T-helper 1 cell treated with Interleukin-12 subunit alpha and Interleukin-12 subunit beta and Interleukin-4 antibody, amounts not matched to agents 30 ng/mL and 1 ng/mL, for 36 hours (primary cell): ENCODE measurements around the gene POLD4. TPM values are rescaled to one million over a fixed set of nuclear protein-coding genes. Genes with fewer than 3 reads are reported as not detected.

Experiments
- intact Hi-C: fragments of 100-400 bp; cut with micrococcal nuclease; formaldehyde crosslinking; loops from one replicate; pipeline ENCODE4 v1.15.1; 2024
- total RNA-seq: library from RNA; stranded (reverse); gene quantifications from 2 replicates; pipeline ENCODE4 v1.2.3, GENCODE V29; 2022

POLD4 gene
- total RNA-seq, 1 donor from 2014 or later: 58.8 TPM

DNA sequence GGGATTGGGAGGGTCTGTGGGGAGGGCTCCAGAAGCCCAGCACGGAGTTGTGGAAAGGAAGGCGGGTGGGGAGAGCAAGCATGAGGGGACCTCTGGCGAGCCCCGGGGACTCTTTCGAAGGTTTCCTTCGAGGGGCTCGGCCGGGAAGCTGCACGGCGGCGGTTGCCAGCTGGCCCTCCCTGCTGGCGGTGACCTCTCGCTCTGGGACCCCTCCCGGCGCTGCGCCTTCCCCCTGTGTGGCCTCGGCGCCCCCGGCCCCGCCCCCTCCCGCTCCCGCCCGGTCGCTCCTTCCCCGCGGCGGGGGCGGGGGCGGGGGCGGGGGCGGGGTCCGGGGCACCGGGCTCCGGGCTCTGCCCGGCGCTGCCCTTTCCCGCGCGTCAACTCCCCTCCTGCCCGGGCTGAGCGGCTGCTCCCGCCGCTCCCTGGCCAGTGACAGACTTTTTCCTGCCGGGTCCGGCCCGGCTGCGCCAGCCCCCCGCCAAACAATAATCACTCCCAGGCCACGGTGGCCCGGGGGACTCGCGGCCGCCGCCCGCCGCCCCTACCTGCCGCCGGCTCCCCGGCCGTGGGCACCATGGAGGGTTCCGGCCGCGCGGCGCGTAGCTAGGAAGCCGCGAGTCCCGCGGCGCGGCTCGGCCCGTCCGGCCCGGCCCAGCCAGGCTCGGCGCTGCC is 19.1 kb upstream of the POLD4 start:
- intact Hi-C loops: no loop called here

DNA sequence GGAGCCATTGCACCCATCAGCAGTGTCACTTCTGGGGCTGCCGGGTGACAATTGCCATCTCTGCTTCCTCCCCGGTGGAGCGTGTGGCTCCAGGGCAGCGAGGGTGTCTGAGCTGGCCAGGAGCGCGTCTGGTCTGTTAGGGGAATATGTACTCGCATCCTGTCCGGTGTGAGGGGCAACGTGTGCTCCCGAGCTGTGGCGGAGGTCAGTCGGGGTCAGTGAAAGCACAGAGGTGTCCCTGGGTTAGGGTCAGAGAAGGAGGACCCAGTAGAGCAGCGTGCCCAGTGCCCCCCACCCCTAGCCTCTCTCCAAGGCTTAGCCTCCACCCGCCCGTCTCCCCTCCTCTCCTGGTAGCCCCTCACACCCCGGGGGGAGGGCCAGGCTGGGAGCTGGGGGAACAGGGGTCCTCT is 18.6 kb upstream of the POLD4 start:
- intact Hi-C loops: loop anchor here (1.0 kb wide), 1 partner anchor 19 kb away; the partner anchor contains the start of gene POLD4

DNA sequence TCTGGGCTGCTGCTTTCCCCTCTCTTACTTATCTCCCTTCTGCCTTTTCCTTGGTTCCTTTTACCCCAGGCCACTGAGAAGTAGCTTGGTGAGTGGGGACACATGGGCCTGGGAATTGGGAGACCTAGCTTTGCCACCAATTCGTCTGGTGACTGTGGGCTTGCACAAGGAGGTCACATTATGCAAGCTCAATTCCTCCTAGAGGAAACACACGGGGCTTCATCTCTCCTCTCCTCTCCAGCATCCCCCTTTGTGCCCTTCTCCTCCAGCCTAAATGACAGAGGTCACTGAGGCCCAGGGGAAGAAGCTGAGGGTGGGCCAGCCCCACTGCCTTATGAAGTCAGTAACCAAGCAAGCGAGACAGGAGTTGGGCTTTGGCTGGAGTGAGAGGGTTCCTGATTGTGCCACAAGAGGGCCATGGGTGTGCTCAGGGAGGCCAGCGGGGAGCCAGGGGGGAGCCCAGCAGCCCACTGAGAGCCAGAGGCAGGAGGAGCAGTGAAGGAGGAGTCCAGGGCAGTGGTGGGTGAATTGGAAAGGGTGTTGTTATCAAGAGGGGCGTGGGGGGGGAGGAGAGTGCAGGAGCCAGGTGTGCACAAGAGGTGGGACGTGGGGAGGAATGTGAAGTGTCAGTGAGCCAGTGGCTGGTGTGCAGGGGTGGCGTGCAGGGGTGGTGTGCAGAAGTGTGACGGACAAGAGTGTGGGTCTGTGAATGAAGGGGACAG is 18.0 kb upstream of the POLD4 start:
- intact Hi-C loops: loop anchor here (1.0 kb wide), 1 partner anchor 18 kb away; the partner anchor contains the start of gene POLD4

DNA sequence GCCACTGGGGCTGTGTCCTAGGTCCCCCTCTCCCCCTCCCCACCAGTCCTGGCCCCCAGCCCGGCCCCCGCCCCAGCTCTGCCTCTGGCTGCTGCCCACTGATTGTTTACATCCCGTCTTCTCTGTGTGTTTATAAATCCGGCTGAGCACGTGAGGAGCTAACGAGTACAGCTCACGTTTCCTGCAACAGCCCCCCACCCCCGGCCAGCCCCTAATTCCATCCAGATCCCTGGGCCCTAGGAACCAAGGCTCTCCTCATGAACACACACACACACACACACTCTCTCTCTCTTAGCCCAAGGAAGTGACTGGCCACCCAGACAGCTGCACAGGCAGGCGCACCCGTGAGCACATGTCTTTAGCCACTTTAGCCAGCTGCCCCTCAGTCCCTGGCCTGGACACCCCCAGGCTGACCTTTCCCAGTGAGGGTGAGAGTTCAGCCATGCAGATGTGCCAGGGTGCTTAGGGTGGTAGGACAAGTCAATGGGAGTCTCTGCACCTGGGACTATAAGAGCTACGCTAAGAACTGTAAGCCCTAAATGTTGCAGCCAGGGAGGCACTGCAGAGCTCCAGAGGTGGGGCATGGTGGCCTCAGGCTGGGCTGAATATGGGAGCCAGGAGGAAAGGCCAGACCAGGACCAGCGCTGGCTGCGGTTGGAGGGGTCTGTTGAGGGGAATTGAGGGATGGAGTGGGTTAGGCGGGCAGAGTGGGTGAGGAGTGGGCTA is 17.2 kb upstream of the POLD4 start:
- intact Hi-C loops: loop anchor here (1.0 kb wide), 1 partner anchor 17 kb away; the partner anchor contains the start of gene POLD4

DNA sequence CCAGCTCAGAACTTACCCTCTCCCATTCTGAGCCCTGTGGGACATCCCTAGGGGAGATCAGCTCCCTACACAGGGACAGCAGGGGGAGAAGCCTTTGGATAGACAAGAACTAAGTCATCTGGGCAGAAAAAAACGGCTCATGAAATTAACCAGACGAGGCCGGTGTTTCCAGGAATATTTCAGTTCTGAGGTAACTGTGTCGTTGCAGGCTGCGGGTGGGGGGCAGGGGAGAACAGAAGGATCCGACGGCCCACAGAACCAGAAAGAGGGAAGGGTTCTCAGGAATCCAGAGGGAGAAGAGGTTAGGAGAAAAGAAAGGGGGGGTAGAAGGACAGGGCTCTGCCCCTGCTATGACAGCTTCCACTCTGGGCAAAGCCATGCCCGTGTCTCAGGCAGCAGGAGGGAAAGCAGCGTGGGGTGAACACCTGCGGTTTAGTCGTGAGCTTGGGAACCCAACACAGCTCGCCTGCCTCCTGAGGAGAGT is 16.5 kb upstream of the POLD4 start:
- intact Hi-C loops: no loop called here

DNA sequence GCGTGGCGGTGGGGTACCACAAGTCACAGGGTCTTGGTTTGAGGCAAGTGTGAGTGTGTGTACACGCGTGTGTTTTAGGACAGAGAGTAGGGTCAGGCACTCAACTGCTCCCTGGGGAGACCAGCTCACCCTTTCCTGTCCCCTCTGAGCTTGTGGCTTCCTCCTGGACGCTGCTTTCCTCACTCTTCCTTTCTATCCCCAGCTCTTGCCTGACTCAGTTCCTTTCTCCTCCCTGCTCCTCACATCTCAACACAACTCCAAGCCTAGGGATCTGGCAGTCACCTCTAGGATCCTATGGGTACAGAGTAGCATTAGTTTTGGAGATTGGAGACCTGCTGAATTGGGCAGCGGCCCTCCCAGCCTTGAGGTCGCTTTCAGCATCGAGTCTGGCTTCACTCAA is 15.9 kb upstream of the POLD4 start:
- intact Hi-C loops: no loop called here

DNA sequence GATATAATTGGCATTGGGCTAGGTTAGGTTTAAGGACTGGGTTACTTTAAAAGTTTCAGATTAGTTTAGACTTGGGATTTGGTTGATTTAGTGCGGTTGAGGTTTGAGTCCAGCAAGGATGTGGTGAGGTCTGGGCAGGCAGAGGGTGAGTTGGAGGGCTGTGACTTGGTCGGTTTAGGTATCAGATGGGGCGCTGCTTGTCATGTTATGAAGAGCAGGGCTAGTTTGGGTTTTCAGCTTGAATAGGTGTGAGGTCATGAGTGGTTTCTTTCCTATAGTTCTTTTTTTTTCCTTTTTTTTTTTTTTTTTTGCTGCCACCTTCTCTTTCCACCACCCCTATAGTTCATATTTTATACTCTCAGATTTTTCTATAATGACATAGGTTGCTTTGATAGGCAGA is 15.3 kb upstream of the POLD4 start:
- intact Hi-C loops: no loop called here

DNA sequence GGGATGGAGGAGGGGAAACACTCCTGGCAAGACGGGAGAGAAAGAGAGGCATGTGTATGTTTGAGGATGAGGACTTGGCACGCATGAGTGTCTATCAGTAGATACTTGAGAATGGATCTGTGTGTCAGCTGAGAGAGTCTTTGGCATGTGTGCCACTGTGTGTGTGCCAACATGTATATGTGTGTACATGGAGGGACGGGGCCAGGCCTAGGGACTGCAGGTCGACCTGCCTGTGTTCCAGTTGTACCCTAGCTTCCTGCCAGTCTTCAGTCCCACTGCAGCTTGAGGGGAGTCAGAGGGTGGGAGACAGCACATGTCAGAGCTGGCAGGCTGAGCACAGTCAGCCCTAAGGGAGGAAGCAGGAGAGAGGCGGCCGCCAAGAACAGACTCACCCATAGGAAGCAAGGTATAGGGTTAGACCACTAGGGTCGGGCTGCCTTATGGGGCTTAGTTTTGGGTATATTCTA is 14.4 kb upstream of the POLD4 start:
- intact Hi-C loops: no loop called here

DNA sequence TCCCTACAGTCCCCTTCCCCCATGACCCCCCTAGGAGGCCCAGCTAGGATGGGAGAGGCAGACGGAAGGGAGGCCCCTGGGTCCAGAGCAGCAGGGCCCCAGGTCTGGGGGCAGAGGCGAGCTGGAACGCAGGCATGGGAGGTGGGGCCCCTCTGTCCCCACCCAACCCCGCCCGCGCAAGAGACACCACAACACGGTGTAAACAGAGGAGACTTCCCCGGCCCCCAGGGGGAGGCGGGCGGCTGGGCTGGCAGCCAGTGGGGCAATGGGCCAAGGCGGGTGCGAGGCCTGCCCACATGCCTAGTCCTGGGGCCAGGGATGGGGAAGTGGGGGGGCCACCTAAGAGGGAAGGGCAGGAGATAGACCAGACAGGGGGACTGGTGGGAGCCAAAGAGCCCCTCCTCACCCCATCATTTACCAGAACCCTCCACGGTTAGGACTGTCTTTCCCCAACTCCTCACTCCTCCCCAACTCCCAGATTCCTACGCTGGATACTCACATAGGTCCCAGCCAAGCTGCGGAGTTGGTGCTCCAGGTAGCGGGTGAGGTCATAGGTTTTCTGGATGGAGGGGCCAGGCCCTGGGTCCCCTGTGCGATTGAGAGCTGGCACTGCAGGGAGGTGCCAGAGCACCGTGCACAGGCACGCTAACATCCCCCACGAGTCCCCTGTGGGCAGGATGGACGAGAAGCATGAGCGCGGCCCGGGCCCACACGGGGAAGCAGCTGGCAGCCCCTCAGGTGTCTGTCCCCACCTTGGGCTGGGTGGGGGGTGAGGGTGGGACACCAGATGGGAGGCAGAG is 13.8 kb upstream of the POLD4 start:
- intact Hi-C loops: no loop called here

DNA sequence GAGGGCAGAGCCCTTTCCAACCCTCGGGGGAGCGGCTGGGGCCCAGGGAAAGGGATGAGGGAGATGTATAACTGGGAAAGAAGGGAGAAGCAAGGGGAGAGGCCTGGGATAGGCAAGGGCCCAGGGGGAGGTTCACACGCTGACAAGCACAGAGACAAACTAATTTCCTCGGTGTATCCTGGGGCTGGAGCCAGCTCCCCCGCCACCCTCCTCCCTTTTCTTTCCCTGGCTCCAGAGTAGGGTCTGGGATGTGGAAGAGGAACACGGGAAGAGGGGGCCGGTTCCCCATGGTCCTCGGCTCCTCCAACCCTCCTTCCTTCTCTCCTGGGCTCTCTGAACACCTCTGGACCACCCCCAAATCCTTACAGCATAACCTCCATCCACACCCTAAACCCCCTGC is 13.2 kb upstream of the POLD4 start:
- intact Hi-C loops: no loop called here

DNA sequence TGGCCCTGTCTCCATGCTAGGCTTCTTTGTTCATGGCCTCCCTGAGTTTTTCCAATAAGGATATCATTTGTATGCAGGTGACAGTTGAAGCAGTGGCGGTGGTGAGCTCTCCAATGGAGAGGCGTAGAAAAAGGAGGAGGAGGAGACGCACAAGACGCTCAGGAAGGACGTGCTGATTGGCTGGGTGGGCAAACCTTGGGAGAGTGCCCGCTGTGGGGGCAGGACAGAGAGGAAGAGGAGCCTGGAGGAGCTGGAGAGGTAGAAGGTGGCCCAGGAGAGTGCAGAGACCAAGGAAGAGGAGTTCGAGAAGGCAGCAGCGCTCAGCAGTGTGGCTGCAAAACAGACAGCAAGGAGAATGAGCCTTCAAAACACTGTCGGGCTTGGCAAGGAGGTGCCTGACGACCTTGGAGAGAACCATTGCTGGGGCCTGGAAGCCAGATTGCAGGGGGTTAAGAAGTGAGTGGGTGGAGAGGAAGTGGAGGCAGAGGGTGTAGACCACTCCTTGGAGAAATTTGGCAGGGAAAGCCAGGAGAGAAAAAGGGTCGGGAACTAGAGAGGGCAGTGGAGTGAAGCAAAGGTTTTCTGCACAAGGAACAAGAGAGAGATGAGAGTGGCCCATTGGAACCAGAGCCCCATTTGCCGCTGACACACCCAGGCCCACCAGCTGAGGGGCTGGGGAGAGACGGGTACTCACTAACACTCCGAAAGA is 12.5 kb upstream of the POLD4 start:
- intact Hi-C loops: no loop called here

DNA sequence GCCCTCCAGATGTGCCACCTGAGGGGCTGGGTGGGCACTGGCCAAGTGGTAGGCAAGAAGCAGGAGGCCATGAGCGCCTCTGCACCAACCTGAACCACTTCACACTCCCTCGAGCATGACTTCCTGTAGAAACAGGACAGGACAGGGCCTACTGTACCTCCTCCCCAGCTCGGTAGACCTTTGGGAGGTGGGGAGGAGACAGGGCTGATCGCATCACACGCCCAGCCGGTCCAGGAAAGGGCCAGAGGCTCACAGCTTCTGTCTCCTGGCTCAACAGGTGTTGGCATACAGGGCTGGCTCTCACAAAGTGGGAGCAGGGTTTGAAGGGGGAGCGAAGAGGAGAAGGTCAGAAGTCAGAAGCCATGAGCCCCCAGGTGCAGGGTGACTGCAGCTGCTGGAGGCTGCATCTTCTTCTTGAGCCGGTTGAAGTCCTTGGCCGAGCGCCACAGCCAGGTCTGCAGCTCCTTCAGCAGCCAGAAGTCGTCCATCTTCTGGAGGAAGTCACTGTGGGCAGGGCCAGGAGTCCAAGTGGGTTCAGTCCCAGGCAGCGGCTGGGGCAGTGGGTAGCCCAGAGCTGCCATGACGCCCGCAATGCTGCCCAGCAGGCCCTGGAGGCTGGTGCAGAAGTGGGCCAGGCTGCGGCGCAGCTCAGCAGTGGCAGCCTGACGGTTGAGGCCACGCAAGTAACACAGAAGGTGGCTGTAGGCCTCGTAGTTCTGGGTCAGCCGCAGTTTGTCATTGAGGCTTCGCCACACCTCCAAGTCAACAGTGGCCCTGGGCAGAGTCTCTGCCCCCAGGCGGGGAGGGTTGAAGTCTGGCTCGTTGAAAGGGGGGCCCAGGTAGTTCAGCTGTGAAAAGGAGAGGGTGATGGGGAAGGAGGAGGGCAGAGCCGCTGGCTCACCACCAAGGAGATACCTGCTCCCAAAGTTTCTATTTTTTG is 11.7 kb upstream of the POLD4 start:
- intact Hi-C loops: no loop called here

DNA sequence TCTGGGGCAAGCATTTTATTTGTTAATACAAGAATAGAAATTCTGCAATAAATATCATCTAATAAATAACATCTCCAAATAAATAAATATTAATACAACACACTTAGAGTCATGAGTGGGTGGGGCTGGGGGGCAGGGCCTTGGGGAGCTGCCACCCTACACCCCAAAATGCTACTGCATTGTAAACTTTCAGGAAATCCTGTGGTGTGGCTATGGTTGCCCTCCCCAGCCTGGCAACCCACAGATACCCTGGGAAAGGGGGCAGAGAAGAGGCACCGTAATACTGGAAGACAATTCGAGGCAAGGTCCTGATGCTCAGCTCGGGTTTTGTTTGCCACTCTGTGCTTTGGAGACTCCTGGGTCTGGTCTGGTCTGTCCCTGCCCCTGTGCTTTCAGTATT is 10.8 kb upstream of the POLD4 start:
- intact Hi-C loops: no loop called here

DNA sequence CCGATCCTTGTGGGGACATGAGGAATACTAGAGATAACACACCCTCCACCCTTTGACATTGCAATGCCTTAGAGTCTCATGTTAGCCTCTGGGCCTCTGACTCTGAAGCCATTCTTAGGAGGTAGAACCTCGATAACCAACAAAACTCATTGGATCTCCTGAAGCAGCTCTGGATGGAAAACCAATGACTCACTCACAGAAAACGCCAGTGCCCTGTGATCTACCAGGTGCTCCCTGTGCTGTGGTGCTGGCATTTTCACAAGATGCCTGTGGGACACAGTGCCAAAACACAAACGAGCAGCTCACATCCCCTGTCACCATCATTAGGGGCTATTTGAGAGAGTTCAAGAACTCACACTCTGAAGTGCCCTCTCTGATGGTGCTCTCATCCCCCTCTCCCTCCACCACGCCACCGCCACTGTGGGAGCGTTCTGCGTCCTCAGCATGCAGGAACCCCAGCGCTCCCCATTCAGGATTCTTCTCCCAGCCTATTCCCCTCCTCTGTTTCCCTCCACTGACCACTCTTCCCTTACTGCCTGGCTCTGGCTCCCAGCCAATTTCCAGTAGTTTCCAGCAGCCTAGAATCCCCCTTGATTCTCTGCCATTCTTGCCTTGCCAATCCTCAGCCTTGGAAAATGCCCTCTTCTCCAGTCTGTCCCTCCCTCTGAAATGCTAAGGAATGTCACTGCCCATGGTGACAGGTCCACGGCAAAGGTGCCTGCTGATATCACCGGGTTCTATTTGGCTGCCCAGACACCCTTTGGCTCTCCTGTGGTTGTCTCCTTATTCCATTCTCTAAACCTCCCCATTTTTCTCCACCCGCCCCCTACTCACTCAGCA is 4.7 kb upstream of the POLD4 start:
- intact Hi-C loops: loop anchor here (1.0 kb wide), 3 partner anchors 16 to 148 kb away; no protein-coding TSS in a partner anchor

DNA sequence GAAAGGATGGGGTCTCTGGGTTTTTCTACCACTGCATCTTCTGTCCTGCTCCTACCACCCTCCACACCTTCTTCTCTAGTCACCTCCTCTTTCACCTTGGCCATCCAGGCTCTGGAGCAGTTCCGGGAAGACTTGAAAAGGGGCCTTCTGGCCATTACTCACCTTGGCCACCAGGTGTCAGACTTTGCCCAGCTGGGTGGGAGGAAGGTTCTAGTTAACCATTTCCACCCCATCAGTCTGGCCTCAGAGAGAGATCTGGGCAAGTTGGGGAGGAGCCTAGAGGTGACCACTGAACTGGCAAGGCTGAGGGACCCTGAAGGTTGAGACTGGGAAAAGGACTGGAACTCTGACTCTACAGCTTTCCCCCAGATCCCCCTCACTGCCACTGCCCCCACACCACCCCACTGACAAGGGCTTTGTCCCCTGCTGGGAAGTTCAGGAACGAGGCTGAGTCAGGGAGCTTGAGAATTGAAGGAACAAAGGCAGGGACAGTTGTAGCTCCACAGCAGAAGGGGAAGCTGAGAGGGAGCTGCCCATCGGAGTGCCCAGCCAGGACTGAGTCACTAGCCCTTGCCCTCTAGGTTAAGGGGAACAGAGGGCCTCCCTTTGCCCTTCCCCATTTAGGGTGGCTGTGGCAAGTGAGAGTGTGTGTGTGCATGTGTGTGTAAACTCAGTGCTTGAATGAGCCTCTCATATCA is 3.7 kb upstream of the POLD4 start:
- intact Hi-C loops: loop anchor here (1.0 kb wide), 3 partner anchors 17 to 149 kb away; no protein-coding TSS in a partner anchor

DNA sequence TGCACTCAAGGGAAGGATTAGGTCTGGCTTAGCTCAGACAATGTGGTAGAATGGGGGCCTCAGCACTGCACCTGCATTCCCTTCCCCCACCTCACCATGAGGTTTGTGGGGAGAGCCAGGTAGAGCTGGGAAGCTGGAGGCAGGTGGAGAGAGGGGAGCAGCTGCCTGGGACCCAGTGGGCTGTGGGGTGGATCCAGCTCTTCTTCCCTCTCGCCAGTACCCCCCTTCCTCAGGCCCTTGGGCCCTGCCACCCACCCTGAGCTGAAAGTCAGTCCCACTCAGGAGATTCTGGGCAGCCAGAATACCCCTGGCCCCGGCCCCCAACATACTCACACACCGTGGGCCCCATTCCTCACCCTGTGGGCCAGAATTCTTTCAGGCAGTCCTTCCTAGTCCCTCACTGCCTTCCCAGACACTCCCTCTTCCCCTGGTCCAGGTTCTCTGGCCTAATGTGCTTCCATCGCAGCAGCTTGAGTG is 3.1 kb upstream of the POLD4 start:
- intact Hi-C loops: no loop called here

DNA sequence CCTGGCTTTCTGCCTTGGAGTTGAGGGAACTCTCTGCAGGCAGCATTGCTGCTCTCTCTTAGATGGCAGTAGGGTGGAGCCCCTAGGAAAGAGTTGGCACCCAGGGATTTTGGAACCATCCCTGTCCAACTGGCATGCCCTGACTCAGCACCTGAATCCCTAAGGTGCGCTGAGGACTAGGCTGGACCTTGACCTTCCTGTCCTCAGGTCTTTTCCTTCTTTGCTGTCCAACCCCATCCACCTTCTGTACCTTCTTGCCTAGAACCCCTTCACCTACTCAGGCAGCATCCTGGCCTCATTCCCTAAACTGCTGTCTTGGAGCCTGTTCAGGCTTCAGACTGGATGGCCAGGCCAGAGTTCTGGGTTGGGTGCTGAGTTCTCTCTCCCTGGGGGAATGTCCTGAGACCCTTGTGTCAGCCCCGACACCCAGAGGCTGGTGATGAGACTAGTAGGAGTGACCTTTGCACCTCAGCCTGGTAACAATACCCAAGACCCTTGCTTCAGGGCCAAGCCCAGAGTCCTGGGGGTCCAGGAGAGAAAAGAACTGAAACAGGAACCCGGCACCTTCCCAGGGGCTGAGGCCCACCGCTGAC is 2.5 kb upstream of the POLD4 start:
- intact Hi-C loops: no loop called here
